Measurements from ENCODE around the gene TUBB3. TPM values are rescaled to one million over a fixed set of nuclear protein-coding genes. Genes with fewer than 3 reads are reported as not detected.

Gene TUBB3
- total and polyA plus RNA-seq, 9 of the 15 experiments (the other 6 are each of a cell fraction or from before 2014, with no cell fraction given), result 0.18 to 12.5 (median 5.0) TPM

DNA sequence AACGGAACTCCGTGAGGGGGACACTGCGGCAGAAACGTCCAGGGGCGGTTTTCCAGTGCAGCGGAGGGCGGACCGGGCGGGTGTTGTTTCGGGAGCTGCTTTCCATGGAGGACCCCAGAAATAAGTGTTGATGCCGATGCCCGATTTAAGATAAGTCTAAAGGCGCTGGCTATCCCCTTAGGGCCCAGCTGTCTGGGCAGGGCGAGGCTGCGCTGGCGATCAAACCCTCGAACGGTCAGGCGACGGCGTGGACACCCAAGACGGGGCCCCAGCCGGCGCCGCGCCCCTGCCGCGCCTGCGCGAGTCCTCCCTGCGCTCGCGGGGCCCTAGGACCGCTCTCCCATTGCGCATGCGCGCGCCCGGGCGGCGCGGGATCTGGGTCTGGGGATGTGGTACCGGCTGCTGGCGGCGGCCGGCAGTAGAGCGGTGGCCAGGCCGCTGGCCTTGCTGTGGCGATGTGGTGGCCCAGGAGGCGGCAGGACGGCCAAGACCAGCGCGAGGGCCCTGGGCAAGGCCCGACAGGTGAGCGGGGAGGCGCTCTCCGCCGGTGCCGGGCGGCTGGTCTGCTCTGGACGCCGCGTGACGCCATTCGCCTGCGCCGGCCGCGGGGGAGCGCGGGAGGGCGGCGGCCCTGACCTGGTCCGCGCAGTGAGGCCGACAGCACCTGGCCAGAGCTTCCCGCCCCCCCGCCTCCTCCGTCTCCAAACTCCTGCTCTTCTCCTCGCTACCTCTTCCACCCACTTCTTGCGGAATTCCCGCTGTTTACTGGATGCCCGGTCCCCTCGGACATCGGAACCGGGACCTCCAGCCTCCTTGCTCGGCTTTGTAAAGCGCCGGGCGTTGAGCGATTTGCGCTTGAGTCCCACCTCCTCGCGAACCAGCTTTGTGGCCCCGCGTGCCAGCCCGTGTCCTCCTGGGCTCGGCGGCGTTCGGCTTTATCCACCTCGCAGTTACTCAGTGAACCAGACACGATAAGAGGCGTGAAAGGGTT, 49.4 kb downstream of the TUBB3 start (continued):
- TF ChIP-seq ZMIZ1 (IDR thresholded peaks at IDR 0.05; ENCODE audit: low read depth in 2 of 2, low read length in 2 of 2), result peak in 1 of 2 experiments; percentile 34; a peak in 1 of 4 replicates
- TF ChIP-seq ZNF12 (CRISPR knock-in tag; IDR thresholded peaks at IDR 0.05), result no peak
- TF ChIP-seq RBM14 (IDR thresholded peaks at IDR 0.05; ENCODE audit: borderline replicate concordance, insufficient read depth, low read depth, low read length), result no peak
- TF ChIP-seq, protein P1, sequence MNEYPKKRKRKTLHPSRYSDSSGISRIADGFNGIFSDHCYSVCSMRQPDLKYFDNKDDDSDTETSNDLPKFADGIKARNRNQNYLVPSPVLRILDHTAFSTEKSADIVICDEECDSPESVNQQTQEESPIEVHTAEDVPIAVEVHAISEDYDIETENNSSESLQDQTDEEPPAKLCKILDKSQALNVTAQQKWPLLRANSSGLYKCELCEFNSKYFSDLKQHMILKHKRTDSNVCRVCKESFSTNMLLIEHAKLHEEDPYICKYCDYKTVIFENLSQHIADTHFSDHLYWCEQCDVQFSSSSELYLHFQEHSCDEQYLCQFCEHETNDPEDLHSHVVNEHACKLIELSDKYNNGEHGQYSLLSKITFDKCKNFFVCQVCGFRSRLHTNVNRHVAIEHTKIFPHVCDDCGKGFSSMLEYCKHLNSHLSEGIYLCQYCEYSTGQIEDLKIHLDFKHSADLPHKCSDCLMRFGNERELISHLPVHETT (CRISPR knock-in tag; conservative IDR thresholded peaks at IDR 0.05 in 1 of 2, IDR thresholded peaks at IDR 0.05 in 1 of 2), result peak in 1 of 2 experiments; percentile 34; a peak in 1 of 4 replicates
- TF ChIP-seq PHTF2 (CRISPR knock-in tag; IDR thresholded peaks at IDR 0.05), result no peak
- TF ChIP-seq ZNF586 (CRISPR knock-in tag; conservative IDR thresholded peaks at IDR 0.05), result no peak
- peak; percentile 62 for TF ChIP-seq TFAP4 (CRISPR knock-in tag; IDR thresholded peaks at IDR 0.05; ENCODE audit: borderline replicate concordance)
- no peak for TF ChIP-seq DPF2 (IDR thresholded peaks at IDR 0.05)
- TF ChIP-seq ZNF224 (CRISPR knock-in tag; IDR thresholded peaks at IDR 0.05), result no peak
- TF ChIP-seq ZKSCAN1 (IDR thresholded peaks at IDR 0.05; ENCODE audit: low read depth, low read length), result peak; percentile 62
- 0 out of 2 replicates have a peak, but pooled peaks have one; percentile 48 for TF ChIP-seq FOXK1 (CRISPR knock-in tag; IDR thresholded peaks at IDR 0.05; ENCODE audit: borderline replicate concordance)
- TF ChIP-seq EGR1 (conservative IDR thresholded peaks at IDR 0.05), result peak; percentile 59
- no peak for TF ChIP-seq ZNF274 (IDR thresholded peaks at IDR 0.05; ENCODE audit: borderline replicate concordance, low read depth, low read length)
- peak; percentile 87 to 92 for TF ChIP-seq MNT (conservative IDR thresholded peaks at IDR 0.05)
- no peak for TF ChIP-seq ETV6 (IDR thresholded peaks at IDR 0.05; ENCODE audit: borderline replicate concordance in 1 of 2, low read depth in 2 of 2, low read length in 1 of 2)
- TF ChIP-seq ETV6 (CRISPR knock-in tag; IDR thresholded peaks at IDR 0.05; ENCODE audit: borderline replicate concordance), result no peak
- TF ChIP-seq GATAD2B (IDR thresholded peaks at IDR 0.05; ENCODE audit: borderline replicate concordance), result peak; percentile 51; the same call in 1 of the 2 replicates
- TF ChIP-seq NCOA4 (IDR thresholded peaks at IDR 0.05; ENCODE audit: partially characterized antibody), result no peak

Measured in K562 (cell line).